Liver (tissue), 9 donors: ENCODE data around the gene CCDC187. TPM values are rescaled to one million over a fixed set of nuclear protein-coding genes. Genes with fewer than 3 reads are reported as not detected.

ENCODE experiments used
- DNase-seq: peaks from one replicate; pipeline ENCODE4 v3.0.0-alpha.2; 2017; ENCODE audit warnings: low spot score
- H3K27ac ChIP-seq, 2 donors: one replicate each; pipeline ENCODE4 v1.7.0; 2013; ENCODE audit warnings: inconsistent platforms in 2 of 2, low read length in 2 of 2, control low read depth in 1 of 2, low read depth in 1 of 2, mild to moderate bottlenecking in 1 of 2
- H3K27me3 ChIP-seq, 4 donors: one replicate each; pipeline versions ENCODE4 v1.6.1 to v1.7.0; 2013; ENCODE audit warnings: low read length in 3 of 4, inconsistent platforms in 1 of 4, mild to moderate bottlenecking in 1 of 4, moderate library complexity in 1 of 4; ENCODE audit not compliant: control insufficient read depth in 4 of 4, insufficient read depth in 4 of 4
- H3K36me3 ChIP-seq, 4 donors: one replicate each; pipeline versions ENCODE4 v1.6.1 to v1.7.0; 2013; ENCODE audit warnings: low read length in 3 of 4, mild to moderate bottlenecking in 3 of 4, low read depth in 1 of 4, moderate library complexity in 1 of 4; ENCODE audit not compliant: control insufficient read depth in 4 of 4, insufficient read depth in 3 of 4
- H3K4me1 ChIP-seq, 4 donors: one replicate each; pipeline versions ENCODE4 v1.6.1 to v1.7.0; 2013; ENCODE audit warnings: low read length in 3 of 4, mild to moderate bottlenecking in 3 of 4, moderate library complexity in 1 of 4; ENCODE audit not compliant: control insufficient read depth in 4 of 4, insufficient read depth in 4 of 4
- H3K4me3 ChIP-seq, 3 donors: one replicate each; pipeline versions ENCODE4 v1.6.1 to v1.7.0; 2013; ENCODE audit warnings: low read length in 3 of 3, control low read depth in 1 of 3, low read depth in 1 of 3, mild to moderate bottlenecking in 1 of 3
- H3K9ac ChIP-seq, 2 donors: one replicate each; pipeline ENCODE4 v1.7.0; 2013; ENCODE audit warnings: low read length in 2 of 2, mild to moderate bottlenecking in 2 of 2, moderate library complexity in 2 of 2, control low read depth in 1 of 2, low read depth in 1 of 2
- H3K9me3 ChIP-seq, 4 donors: one replicate each; pipeline versions ENCODE4 v1.6.1 to v1.7.0; 2013; ENCODE audit warnings: low read length in 3 of 4; ENCODE audit not compliant: control insufficient read depth in 4 of 4
- ATF3 ChIP-seq: IDR thresholded peaks from 2 replicates; pipeline ENCODE4 v1.6.1; 2016; ENCODE audit warnings: antibody characterized with exemption
- CTCF ChIP-seq: fragments of 150-350 bp; IDR thresholded peaks from 2 replicates; pipeline ENCODE4 v1.5.1; 2017; ENCODE audit warnings: improper control_type of control experiment, low read depth, low read length; ENCODE audit not compliant: missing input control
- EGR1 ChIP-seq, 2 donors: IDR thresholded peaks; 2 replicates each; pipeline ENCODE4 v1.6.1; 2016 to 2018; ENCODE audit warnings: antibody characterized with exemption in 2 of 2, low read depth in 2 of 2
- FOXA1 ChIP-seq: IDR thresholded peaks from 2 replicates; pipeline ENCODE4 v1.6.1; 2016; ENCODE audit warnings: antibody characterized with exemption
- FOXA2 ChIP-seq: IDR thresholded peaks from 2 replicates; pipeline ENCODE4 v1.6.1; 2016; ENCODE audit warnings: antibody characterized with exemption
- GABPA ChIP-seq, 2 donors: IDR thresholded peaks in 1 of 2; conservative IDR thresholded peaks in 1 of 2; 2 replicates each; pipeline ENCODE4 v1.6.1; 2016; ENCODE audit warnings: antibody characterized with exemption in 2 of 2, mild to moderate bottlenecking in 1 of 2, moderate library complexity in 1 of 2
- HNF4A ChIP-seq, 2 donors: conservative IDR thresholded peaks; 2 replicates each; pipeline ENCODE4 v1.6.1; 2016; ENCODE audit warnings: antibody characterized with exemption in 2 of 2, mild to moderate bottlenecking in 2 of 2
- HNF4G ChIP-seq: IDR thresholded peaks from 2 replicates; pipeline ENCODE4 v1.6.1; 2016; ENCODE audit warnings: antibody characterized with exemption
- MAX ChIP-seq: IDR thresholded peaks from 2 replicates; pipeline ENCODE4 v1.6.1; 2016; ENCODE audit warnings: antibody characterized with exemption
- NR2F2 ChIP-seq: IDR thresholded peaks from 2 replicates; pipeline ENCODE4 v1.6.1; 2016; ENCODE audit warnings: antibody characterized with exemption
- REST ChIP-seq: IDR thresholded peaks from 2 replicates; pipeline ENCODE4 v1.6.1; 2016; ENCODE audit warnings: antibody characterized with exemption, mild to moderate bottlenecking
- SP1 ChIP-seq: IDR thresholded peaks from 2 replicates; pipeline ENCODE4 v1.6.1; 2018; ENCODE audit warnings: antibody characterized with exemption, mild to moderate bottlenecking
- TAF1 ChIP-seq: conservative IDR thresholded peaks from 2 replicates; pipeline ENCODE4 v1.6.1; 2016; ENCODE audit warnings: antibody characterized with exemption, mild to moderate bottlenecking
- ZBTB33 ChIP-seq: IDR thresholded peaks from 2 replicates; pipeline ENCODE4 v1.6.1; 2016; ENCODE audit warnings: antibody characterized with exemption
- WGBS: extraction: QIAGEN DNeasy Blood & Tissue Kit; methylation state at CpG from one replicate; pipeline ENCODE4 v1.1.7; 2013; 5-methylcytosine and 5-hydroxymethylcytosine counted together
- polyA plus RNA-seq, 2 donors: library from polyadenylated mRNA; stranded (reverse) in 1 of 2; unstranded in 1 of 2; fragments of 200-250 nt in 1 of 2; fragments of >200 nt in 1 of 2; fragmentation: Nextera tagmentation in 1 of 2; extraction: Ambion mirVana in 1 of 2; gene quantifications; one replicate each; pipeline versions ENCODE4 v1.2.1 to v1.2.3, GENCODE V29; 2013 to 2015
- total RNA-seq, 2 donors: library from RNA; depleted of rRNA; stranded (reverse); fragments of >200 nt; gene quantifications; one replicate each; pipeline ENCODE4 v1.2.3, GENCODE V29; 2014
- donor health status: healthy.
- donor health status: healthy.
- donor health status: healthy.
- donor health status: healthy.
- donor health status: healthy.

CCDC187 gene
- total and polyA plus RNA-seq, 4 donors = 0.05 TPM; not detected in 3

GRCh38 chr9:136346927-136347465 is 43.1 kb upstream of the CCDC187 start:
- Histone ChIP-seq H3K9ac (no peak overlapping the region), H3K27ac (no peak overlapping the region), H3K9me3 (no peaks in the 10 kb centered on the region)

More at GRCh38 chr9:136346927-136347465, 43.1 kb upstream of the CCDC187 start:
- Histone ChIP-seq H3K4me1 (peaks cover 0 to 7% (median 4%) of the 10 kb centered on the region in 4 donors), H3K27me3 (no peaks in the 10 kb centered on the region), H3K4me3 (no peak overlapping the region), H3K36me3 (no peaks in the 10 kb centered on the region)
- TF ChIP-seq CTCF (no peak), TAF1 (no peak), SP1 (no peak), HNF4G (no peak), ZBTB33 (no peak), EGR1 (IDR thresholded peaks at IDR 0.05; ENCODE audit: low read depth in 2 of 2) (no peak), NR2F2 (no peak), FOXA1 (no peak), REST (no peak), FOXA2 (no peak), ATF3 (no peak), HNF4A (conservative IDR thresholded peaks at IDR 0.05) (no peak), MAX (no peak), GABPA (IDR thresholded peaks at IDR 0.05 in 1 of 2, conservative IDR thresholded peaks at IDR 0.05 in 1 of 2) (no peak)
- DNase-seq = no peak
- 93% methylated on average over 20 of the region's 20 CpGs for WGBS
